C4-2B (cell line): Measurements from ENCODE around the gene MRGPRX1.

Source experiments
- ZFX ChIP-seq: fragments of 450-650 bp; IDR thresholded peaks from 2 replicates; pipeline ENCODE4 v1.6.1; 2017
- TF ChIP-seq, protein P1 (sequence below): fragments of 450-650 bp; conservative IDR thresholded peaks from 2 replicates; pipeline ENCODE4 v1.5.1; 2017; ENCODE audit warnings: mild to moderate bottlenecking

DNA sequence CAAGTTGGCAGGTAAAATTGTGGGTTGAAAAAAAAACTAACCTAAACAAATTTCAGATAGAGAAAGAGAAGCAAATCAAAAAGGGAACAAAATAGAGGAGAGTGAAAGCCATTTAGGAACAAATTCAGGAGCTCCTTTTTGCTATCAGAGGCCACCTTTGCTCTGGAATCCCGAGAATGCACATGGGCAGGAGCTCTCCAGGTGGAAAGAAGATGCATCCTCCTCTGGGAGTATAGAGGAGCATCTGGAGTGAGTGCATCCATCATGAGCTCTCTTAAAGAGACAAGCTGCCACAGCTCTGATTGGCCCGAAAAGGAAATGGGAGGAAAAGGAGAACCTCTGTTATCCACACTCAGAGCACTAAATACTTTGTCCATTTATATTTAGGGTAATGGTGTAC, 26.3 kb downstream of the MRGPRX1 start:
- TF ChIP-seq, protein P1, sequence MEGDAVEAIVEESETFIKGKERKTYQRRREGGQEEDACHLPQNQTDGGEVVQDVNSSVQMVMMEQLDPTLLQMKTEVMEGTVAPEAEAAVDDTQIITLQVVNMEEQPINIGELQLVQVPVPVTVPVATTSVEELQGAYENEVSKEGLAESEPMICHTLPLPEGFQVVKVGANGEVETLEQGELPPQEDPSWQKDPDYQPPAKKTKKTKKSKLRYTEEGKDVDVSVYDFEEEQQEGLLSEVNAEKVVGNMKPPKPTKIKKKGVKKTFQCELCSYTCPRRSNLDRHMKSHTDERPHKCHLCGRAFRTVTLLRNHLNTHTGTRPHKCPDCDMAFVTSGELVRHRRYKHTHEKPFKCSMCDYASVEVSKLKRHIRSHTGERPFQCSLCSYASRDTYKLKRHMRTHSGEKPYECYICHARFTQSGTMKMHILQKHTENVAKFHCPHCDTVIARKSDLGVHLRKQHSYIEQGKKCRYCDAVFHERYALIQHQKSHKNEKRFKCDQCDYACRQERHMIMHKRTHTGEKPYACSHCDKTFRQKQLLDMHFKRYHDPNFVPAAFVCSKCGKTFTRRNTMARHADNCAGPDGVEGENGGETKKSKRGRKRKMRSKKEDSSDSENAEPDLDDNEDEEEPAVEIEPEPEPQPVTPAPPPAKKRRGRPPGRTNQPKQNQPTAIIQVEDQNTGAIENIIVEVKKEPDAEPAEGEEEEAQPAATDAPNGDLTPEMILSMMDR, result no peak
- no peak for TF ChIP-seq ZFX
